A673 (cell line): ENCODE results near the gene MAPK8.

ENCODE experiments used
- CTCF ChIP-seq: fragments of 300-800, 200-600 bp; sonication (generic); conservative IDR thresholded peaks from 2 replicates; pipeline ENCODE4 v1.5.1; 2017; ENCODE audit warnings: low read depth, mild to moderate bottlenecking, antibody characterized with exemption, low read length, moderate library complexity, mixed read lengths
- EZH2 ChIP-seq: fragments of 200-600 bp; sonication (generic); IDR thresholded peaks from 2 replicates; pipeline ENCODE4 v1.6.1; 2017; ENCODE audit warnings: borderline replicate concordance, low read depth, mild to moderate bottlenecking, mixed read lengths, antibody characterized with exemption, low read length; ENCODE audit not compliant: poor library complexity, severe bottlenecking

GRCh38 chr10:48453451-48454301 lies 147.2 kb downstream of the MAPK8 start:
- TF ChIP-seq CTCF (no peak), EZH2 (no peak)
